Measurements from ENCODE around the gene KLRD1.
A peak's percentile ranks its signal among the peaks of the same experiment; 100 is the strongest.
"Not testable (repeated sequence)": the region's sequence is repeated elsewhere in the genome, so short reads cannot be mapped to it uniquely, and the experiment has no call there.

KLRD1 gene

DNA sequence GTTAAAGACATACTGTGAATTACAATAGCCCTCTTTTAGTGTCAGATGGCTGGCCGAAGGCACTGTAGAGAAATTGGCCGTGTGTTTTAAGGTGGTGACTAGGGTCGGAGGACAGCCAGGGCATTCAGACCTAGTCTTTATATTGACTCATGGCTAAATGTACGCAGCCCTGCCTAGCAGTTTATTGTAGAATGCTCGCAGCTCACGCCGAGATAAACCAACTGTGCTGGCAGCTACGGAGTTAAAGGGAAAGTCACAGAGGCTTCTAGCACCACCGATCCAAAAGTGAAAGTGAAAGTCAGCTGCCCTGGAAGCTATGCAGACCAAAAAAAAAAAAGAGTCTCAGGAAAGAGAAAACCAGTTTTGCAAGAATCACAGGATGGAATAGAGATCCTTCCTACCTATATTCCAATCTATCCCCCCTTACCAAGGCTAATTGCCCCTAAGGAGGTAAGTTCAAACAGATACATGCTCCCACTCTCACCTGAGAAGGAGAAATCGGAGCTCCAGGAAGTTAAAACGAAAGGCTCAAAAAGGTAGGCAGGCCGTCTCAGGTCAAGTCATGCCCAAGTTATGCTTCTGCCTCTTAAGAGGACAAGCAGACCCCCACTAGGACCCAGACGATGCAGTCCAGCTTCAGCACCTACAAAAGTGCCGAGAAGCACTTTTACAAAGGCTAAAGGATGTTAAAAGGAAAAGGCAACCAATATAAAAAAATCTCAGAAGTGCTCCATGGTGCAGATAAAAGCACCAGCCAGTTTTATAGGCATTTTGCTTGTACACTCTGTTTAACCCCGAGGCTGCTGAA, 57.3 kb downstream of the KLRD1 start:
- no peak for DNase-seq (ENCODE audit: low read depth, low spot score)
- H3K27me3 ChIP-seq (ENCODE audit: insufficient read depth, insufficient read length), result no peaks in the 10 kb centered on the region
- TF ChIP-seq YY1 (IDR thresholded peaks at IDR 0.05; ENCODE audit: insufficient read depth, insufficient read length) (no peak), ZNF274 (IDR thresholded peaks at IDR 0.05; ENCODE audit: low read depth, low read length) (no peak), SUZ12 (IDR thresholded peaks at IDR 0.05; ENCODE audit: extremely low read depth, insufficient read depth, insufficient read length) (no peak)
- peaks cover 18% of the 10 kb centered on the region for H3K4me1 ChIP-seq (ENCODE audit: insufficient read depth, insufficient read length)
- H3K9me3 ChIP-seq (ENCODE audit: insufficient read depth, low read length), result peaks cover 24% of the 10 kb centered on the region; the same call in 1 of the 2 replicates
- peak overlapping the region; percentile 55 for H3K4me3 ChIP-seq (ENCODE audit: insufficient read length, low read depth)
- H3K9ac ChIP-seq (ENCODE audit: insufficient read length, low read depth), result peak overlapping the region; percentile 71
- no peaks in the 10 kb centered on the region for H3K36me3 ChIP-seq (ENCODE audit: insufficient read depth, insufficient read length, low read length)

GRCh38 chr12:10365696-10366405, 58.2 kb downstream of the KLRD1 start:
- Histone ChIP-seq H3K27me3 (ENCODE audit: insufficient read depth, insufficient read length) (no peaks in the 10 kb centered on the region), H3K4me1 (ENCODE audit: insufficient read depth, insufficient read length) (peaks cover 15% of the 10 kb centered on the region), H3K9ac (ENCODE audit: insufficient read length, low read depth) (peak overlapping the region; percentile 71), H3K36me3 (ENCODE audit: insufficient read depth, insufficient read length, low read length) (no peaks in the 10 kb centered on the region), H3K4me3 (ENCODE audit: insufficient read length, low read depth) (peak overlapping the region; percentile 55), H3K9me3 (ENCODE audit: insufficient read depth, low read length) (peaks cover 16% of the 10 kb centered on the region; the same call in 1 of the 2 replicates)
- no peak for DNase-seq (ENCODE audit: low read depth, low spot score)
- no peak for TF ChIP-seq YY1 (IDR thresholded peaks at IDR 0.05; ENCODE audit: insufficient read depth, insufficient read length)
- TF ChIP-seq SUZ12 (IDR thresholded peaks at IDR 0.05; ENCODE audit: extremely low read depth, insufficient read depth, insufficient read length), result no peak
- TF ChIP-seq ZNF274 (IDR thresholded peaks at IDR 0.05; ENCODE audit: low read depth, low read length), result no peak

DNA sequence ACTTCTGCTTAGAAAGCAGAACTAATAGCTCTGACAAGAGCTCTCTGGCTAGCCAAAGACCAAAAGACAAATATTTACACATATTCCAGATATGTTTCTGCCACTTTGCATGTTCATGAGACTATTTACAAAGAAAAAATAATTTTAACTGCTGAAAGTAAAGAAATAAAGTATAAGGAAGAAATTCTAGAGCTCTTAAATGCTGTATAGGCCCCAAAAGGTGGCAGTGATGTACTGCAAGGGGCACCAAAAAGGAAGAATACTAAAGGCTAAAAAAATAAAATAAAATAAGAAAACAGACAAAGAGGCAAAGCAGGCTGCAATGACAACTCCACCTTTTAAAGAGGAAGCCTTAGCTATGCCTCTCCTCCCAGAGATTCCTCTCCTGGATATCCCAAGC, 59.2 kb downstream of the KLRD1 start:
- Histone ChIP-seq H3K4me3 (ENCODE audit: insufficient read length, low read depth) (no peak overlapping the region), H3K4me1 (ENCODE audit: insufficient read depth, insufficient read length) (peaks cover 15% of the 10 kb centered on the region), H3K36me3 (ENCODE audit: insufficient read depth, insufficient read length, low read length) (no peaks in the 10 kb centered on the region), H3K9ac (ENCODE audit: insufficient read length, low read depth) (no peak overlapping the region), H3K27me3 (ENCODE audit: insufficient read depth, insufficient read length) (no peaks in the 10 kb centered on the region), H3K9me3 (ENCODE audit: insufficient read depth, low read length) (peaks cover 13% of the 10 kb centered on the region; the same call in 1 of the 2 replicates)
- no peak for DNase-seq (ENCODE audit: low read depth, low spot score)
- TF ChIP-seq SUZ12 (IDR thresholded peaks at IDR 0.05; ENCODE audit: extremely low read depth, insufficient read depth, insufficient read length) (no peak), ZNF274 (IDR thresholded peaks at IDR 0.05; ENCODE audit: low read depth, low read length) (no peak), YY1 (IDR thresholded peaks at IDR 0.05; ENCODE audit: insufficient read depth, insufficient read length) (no peak)

- not testable (repeated sequence) for DNase-seq (ENCODE audit: low read depth, low spot score); H3K27me3 ChIP-seq (ENCODE audit: insufficient read depth, insufficient read length); H3K9ac ChIP-seq (ENCODE audit: insufficient read length, low read depth); H3K36me3 ChIP-seq (ENCODE audit: insufficient read depth, insufficient read length, low read length); H3K4me3 ChIP-seq (ENCODE audit: insufficient read length, low read depth)
- H3K9me3 ChIP-seq (ENCODE audit: insufficient read depth, low read length), result peaks cover 13% of the 10 kb centered on the region; the same call in 1 of the 2 replicates
- peaks cover 18% of the 10 kb centered on the region for H3K4me1 ChIP-seq (ENCODE audit: insufficient read depth, insufficient read length)
Observed at GRCh38 chr12:10367714-10368113, 60.0 kb downstream of the KLRD1 start.

DNA sequence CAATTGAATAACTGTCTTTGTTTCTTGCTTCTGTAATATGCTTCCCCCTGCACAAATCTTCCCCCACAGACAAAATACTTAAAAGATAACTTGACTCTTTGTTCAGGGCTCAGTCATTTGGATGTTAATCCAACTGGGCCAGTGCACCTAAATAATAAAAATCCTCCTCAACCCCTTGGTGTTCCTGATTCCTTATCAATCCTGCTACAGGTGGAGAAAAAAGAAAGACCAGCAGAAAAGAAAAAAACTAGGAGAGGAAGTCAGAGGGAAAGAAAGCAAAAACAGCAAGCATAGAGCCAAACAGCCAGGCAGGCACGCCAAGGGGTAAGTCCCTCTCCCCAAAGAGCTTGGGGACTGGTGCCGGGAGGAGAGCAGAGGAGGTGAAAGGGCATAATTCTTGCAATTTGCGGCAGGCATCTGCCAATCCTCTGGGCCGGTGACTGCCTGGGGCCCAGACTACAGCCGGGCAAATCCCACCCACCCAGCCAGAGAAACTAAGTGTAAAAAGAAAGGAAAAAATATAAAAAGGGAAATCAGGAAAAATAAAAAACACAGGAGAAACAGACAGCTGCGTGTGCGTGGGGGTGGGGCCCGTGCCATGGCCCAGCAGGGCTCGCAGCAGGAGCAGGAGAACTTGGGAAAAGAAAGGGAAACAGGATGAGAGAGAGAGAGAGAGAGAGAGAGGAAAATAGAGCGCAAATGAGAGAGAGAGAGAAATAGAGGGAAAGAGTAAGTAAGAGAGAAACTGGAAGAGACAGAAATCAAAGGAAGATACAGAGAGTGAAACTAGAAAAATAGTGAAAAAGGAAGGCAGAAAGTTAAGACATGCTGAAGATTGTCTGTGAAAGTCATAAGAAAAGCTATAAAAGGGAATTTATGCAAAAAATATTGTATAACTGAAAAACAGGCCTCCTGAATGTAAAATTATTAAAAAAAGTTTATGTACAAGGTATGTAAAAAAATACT, 60.8 kb downstream of the KLRD1 start:
- no peak for TF ChIP-seq YY1 (IDR thresholded peaks at IDR 0.05; ENCODE audit: insufficient read depth, insufficient read length)
- Histone ChIP-seq H3K27me3 (ENCODE audit: insufficient read depth, insufficient read length) (no peaks in the 10 kb centered on the region), H3K9me3 (ENCODE audit: insufficient read depth, low read length) (peaks cover 13% of the 10 kb centered on the region; the same call in 1 of the 2 replicates), H3K36me3 (ENCODE audit: insufficient read depth, insufficient read length, low read length) (no peaks in the 10 kb centered on the region), H3K4me1 (ENCODE audit: insufficient read depth, insufficient read length) (peaks cover 19% of the 10 kb centered on the region), H3K4me3 (ENCODE audit: insufficient read length, low read depth) (no peak overlapping the region), H3K9ac (ENCODE audit: insufficient read length, low read depth) (no peak overlapping the region)
- no peak for DNase-seq (ENCODE audit: low read depth, low spot score)

DNA sequence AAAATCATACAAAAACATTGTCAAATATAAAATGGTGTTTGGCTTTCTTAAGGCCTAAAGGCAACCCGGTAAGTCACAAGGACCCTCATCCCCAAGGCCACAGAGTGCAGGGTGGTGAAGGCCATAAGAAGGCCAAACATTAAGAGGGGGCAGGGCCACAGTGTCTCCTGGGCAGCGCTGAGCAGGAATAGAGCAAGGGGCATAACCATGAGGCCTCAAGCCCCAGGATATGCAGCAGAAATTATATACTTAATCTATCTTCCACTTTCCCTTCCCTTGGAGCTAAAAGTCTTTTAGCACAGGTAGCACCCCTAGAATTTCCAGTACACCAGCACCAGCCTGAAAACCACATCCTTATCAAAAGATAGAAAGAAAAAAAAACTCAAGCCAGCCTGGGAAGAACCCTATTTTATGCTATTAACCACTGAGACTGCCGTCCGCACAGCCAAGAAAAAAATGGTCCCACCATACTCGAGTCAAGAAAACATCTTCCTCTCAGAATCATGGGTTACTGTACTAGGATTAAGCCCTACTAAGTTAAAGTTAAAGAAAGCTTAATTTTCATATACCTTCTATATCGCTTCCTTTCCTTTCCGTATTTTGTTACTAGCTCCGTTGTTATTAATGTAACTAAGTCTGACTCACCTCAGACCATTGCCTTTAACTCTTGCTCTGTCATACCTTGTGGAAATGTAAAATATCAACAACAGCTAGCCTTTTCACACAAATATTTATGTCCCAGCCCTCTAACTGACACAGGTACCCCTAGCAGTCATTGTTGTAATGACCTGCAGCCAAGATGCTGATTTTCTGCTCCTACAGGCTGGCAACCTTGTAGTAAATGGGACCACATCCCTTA, 62.1 kb downstream of the KLRD1 start:
- no peak overlapping the region for H3K9ac ChIP-seq (ENCODE audit: insufficient read length, low read depth)
- H3K27me3 ChIP-seq (ENCODE audit: insufficient read depth, insufficient read length), result no peaks in the 10 kb centered on the region
- H3K9me3 ChIP-seq (ENCODE audit: insufficient read depth, low read length), result peaks cover 13% of the 10 kb centered on the region; the same call in 1 of the 2 replicates
- peaks cover 9% of the 10 kb centered on the region for H3K4me1 ChIP-seq (ENCODE audit: insufficient read depth, insufficient read length)
- H3K36me3 ChIP-seq (ENCODE audit: insufficient read depth, insufficient read length, low read length), result no peaks in the 10 kb centered on the region
- DNase-seq (ENCODE audit: low read depth, low spot score), result no peak
- H3K4me3 ChIP-seq (ENCODE audit: insufficient read length, low read depth), result no peak overlapping the region
- TF ChIP-seq SUZ12 (IDR thresholded peaks at IDR 0.05; ENCODE audit: extremely low read depth, insufficient read depth, insufficient read length), result no peak
- no peak for TF ChIP-seq YY1 (IDR thresholded peaks at IDR 0.05; ENCODE audit: insufficient read depth, insufficient read length)
- TF ChIP-seq ZNF274 (IDR thresholded peaks at IDR 0.05; ENCODE audit: low read depth, low read length), result no peak

DNA sequence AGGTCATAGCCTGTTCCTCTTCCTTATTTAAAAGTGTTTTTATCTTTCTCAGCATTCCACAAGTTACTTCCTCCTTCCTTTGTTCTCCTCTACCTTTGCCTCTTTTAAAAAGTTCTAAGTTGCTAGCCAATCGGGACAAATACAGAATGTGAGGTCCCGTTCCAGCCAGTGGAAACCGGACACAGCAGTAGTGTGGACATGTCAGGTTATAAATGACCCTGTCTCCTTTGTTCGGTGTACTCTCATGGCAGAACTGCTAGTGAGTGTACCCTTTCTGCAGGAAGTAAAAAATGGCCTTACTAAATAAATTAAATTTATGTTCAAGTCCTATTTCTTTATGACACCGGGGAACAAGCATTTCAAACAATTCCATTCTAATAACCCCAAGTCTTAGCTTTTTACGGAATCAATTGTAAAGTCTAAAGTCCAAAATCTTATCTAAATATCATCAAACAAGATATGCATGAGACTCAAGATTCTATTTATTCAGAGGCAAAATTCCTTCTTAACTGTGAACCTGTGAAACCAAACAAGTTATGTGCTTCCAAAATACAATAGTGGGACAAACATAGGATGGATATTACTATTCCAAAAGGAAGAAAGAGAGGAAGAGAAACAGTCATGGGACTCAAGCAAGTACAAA, 64.3 kb downstream of the KLRD1 start:
- not testable (repeated sequence) for H3K27me3 ChIP-seq (ENCODE audit: insufficient read depth, insufficient read length); DNase-seq (ENCODE audit: low read depth, low spot score); H3K4me1 ChIP-seq (ENCODE audit: insufficient read depth, insufficient read length); H3K9ac ChIP-seq (ENCODE audit: insufficient read length, low read depth); H3K36me3 ChIP-seq (ENCODE audit: insufficient read depth, insufficient read length, low read length); H3K4me3 ChIP-seq (ENCODE audit: insufficient read length, low read depth)
- peaks cover 10% of the 10 kb centered on the region; the same call in 1 of the 2 replicates for H3K9me3 ChIP-seq (ENCODE audit: insufficient read depth, low read length)

All from NT2/D1 (cell line).